CD4-positive, alpha-beta T cell treated with Interleukin-12 subunit alpha and Interleukin-12 subunit beta, for 1 hour (primary cell): ENCODE measurements around the gene CYP26A1.

Experiments used
- DNase-seq: peaks from one replicate; pipeline ENCODE4 v3.0.0-alpha.2; 2020

CYP26A1 gene

DNA sequence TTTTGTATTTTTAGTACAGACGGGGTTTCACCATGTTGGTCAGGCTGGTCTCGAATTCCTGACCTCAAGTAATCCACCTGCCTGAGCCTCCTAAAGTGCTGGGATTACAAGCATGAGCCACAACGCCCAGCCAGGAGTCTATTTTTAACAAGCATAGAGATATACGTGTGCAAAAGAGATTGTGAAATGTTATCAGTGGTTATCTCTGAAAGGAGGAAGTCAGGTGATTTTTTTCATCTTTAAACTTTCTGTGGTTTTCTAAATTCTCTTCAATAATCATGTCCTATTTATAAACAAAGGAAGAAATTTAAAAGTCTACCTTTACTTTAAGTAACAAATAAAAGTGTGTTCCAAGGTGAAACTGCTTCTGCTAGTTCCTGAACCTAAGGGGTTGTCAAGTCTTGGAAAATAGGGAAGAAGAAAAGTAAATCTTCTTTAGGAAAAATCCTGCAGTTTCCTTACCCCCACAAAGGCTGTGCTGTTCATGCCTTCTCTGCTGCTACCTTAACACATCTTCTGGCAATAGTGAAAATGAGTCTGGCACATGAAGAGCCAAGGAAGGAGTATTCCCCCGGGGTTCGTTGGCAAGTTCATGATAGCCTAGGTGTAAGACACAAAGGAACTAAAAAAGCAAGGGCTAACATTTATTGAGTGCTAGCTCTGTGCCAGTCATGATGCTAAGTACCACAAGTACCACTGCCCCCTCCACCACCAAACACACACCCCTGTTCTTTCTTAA lies 51.1 kb downstream of the CYP26A1 start:
- peak; percentile 19 for DNase-seq

DNA sequence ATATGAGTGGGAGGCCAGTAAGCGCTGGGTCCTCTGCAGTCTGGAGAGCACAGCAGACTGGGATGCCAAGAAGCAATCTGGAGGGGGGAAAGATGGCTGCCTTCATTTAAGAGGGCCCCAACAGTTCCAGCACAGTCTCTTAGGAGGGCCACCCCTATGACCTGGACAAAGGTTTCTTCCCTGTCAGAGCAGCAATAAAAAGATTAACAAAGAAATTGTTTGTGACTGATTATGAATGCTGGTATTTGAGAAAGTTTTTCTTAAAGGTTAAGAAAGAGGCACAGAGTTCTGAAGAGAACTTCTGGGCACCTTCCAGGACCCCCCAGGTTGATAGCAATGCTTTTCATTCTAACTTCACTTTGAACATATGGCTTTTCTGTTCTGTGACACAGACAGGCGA lies 52.3 kb downstream of the CYP26A1 start:
- DNase-seq, result no peak

- DNase-seq, result no peak
These were observed 52.9 kb downstream of the CYP26A1 start for GRCh38 chr10:93126483-93127052.
